NB4 (cell line): Measurements from ENCODE around the gene ICAM1.
A peak's percentile ranks its signal among the peaks of the same experiment; 100 is the strongest.

Source experiments
- DNase-seq: peaks from one replicate; pipeline ENCODE4 v3.0.0; 2010; ENCODE audit warnings: low read depth
- H3K4me3 ChIP-seq: one replicate; pipeline ENCODE4 v1.5.1; 2011; ENCODE audit warnings: mild to moderate bottlenecking, low read depth, low read length, moderate library complexity
- MYC ChIP-seq: IDR thresholded peaks from 2 replicates; pipeline ENCODE4 v1.6.1; 2011; ENCODE audit warnings: low read depth, low read length
- POLR2A ChIP-seq: IDR thresholded peaks from 2 replicates; pipeline ENCODE4 v1.6.1; 2011; ENCODE audit warnings: mild to moderate bottlenecking; ENCODE audit not compliant: insufficient read length; ENCODE audit errors: extremely low read depth
- TF ChIP-seq, protein P1 (sequence below): IDR thresholded peaks from one replicate; pipeline ENCODE4 v1.5.1; 2012; ENCODE audit warnings: low read depth, low read length
- TF ChIP-seq, protein P2 (sequence below): IDR thresholded peaks from 2 replicates; pipeline ENCODE4 v1.6.1; 2011; ENCODE audit warnings: low read depth, low read length

ICAM1 gene

DNA sequence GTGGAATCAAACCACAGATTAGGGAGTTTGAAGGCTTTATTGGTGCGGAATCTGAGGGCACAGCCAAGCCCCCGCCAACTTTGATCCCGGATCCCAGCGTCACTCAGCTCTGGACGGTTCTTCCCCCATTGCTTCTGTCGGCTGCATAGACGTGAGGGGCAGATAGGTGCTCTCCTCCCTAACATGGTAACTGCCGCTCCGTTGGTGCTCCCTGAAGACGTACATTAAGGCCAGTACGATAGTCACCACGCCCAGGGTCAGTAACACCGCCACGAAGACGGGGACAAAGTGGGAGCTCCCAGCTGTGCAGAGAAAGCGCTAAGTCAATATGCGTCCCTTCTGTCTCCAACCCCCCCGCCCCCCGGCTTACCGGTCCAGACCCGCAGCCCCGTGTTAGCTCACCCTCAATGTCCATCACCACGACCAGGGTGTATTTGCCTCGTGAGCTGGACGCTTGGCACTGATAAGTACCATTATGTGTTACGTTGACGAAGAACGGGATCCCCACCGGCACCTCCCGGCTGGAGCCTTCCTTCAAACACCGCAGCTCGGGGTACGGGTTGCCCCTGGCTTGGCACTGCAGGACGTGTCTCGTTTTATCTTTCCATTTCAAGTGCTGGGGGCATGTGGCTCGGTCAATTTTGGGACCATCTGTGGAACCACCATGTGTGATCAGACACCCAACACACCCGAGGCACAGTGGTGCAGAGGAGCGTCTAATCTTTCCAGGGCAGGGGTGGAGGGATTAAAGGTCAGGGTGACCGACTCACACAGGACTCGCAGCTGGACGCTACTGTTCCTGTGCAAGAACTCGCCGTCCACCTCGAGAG, 63.1 kb downstream of the ICAM1 start:
- no peak for DNase-seq
- peak overlapping the region; percentile 67 for H3K4me3 ChIP-seq
- TF ChIP-seq MYC = no peak
- TF ChIP-seq, protein P1, sequence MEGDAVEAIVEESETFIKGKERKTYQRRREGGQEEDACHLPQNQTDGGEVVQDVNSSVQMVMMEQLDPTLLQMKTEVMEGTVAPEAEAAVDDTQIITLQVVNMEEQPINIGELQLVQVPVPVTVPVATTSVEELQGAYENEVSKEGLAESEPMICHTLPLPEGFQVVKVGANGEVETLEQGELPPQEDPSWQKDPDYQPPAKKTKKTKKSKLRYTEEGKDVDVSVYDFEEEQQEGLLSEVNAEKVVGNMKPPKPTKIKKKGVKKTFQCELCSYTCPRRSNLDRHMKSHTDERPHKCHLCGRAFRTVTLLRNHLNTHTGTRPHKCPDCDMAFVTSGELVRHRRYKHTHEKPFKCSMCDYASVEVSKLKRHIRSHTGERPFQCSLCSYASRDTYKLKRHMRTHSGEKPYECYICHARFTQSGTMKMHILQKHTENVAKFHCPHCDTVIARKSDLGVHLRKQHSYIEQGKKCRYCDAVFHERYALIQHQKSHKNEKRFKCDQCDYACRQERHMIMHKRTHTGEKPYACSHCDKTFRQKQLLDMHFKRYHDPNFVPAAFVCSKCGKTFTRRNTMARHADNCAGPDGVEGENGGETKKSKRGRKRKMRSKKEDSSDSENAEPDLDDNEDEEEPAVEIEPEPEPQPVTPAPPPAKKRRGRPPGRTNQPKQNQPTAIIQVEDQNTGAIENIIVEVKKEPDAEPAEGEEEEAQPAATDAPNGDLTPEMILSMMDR = no peak
- no peak for TF ChIP-seq POLR2A
- TF ChIP-seq, protein P2, sequence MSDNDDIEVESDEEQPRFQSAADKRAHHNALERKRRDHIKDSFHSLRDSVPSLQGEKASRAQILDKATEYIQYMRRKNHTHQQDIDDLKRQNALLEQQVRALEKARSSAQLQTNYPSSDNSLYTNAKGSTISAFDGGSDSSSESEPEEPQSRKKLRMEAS = no peak

DNA sequence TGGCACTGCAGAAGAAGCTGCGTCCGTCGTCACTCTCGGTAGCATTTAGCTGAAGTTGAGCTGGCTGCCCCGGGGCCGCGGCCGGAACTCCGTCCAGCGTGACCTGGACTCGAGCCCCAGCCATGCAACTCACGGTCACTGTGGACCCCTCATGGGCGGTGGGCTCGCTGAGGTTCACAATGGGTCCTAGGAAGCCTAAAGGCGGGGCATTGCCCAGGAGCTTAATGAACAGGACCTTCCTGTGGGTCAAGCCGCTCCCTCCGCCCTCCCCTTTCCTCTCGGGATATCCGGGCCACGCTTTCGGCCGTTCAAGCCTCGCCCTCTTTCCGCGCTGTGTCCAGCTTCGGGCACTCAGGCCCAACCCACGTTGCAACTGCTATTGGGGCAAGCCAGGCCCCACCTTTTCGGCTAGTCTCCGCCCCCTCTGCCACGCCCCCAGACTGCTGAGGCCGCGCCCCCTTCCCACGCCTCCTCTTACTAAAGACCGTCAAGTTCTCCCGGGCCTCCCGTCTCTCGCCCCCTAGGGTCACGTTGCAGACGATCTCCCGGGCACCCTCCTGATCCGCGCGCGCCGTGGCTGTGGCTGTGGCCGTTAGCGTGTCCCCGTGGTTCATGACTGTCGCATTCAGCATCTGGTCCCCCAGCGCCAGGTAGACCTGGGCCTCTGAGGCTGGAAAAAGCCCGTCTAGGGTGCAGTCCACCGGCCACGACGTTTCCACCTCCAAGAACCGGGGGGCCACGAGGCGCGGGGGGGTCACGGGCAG, 63.9 kb downstream of the ICAM1 start:
- DNase-seq = peak; percentile 99
- TF ChIP-seq, protein P2 = no peak
- TF ChIP-seq POLR2A (no peak), MYC (no peak)
- TF ChIP-seq, protein P1 = peak; percentile 32

DNA sequence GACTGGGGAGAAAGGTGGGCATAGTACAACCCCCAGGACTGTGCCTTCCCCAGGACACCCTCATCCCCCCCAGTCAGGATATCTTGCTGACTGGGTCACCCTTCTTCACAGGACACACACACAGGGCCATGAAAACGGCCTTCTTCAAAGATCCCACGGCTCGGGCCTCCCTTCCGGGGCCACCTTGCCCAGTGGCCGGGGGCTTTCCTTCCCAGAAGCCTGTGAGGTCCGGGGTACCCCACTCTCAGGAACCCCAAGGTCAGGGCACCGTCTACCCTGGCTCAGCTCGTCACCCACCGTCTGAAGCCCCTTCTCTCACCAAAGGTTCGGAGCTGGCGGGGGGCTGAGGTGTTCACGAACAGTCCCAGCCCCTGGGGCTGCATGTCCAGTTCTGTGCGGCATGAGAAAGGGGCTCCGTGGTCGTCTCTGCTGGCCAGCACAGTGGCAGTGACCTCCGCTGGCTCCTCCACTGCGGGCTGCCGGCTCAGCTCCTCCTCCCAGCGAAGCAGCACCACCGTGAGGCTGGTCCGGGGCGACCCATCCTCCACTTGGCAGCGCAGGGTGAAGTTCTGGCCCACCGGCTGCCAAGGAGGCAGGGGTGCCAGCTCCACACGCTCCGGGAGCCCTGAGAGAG, 64.5 kb downstream of the ICAM1 start:
- no peak overlapping the region for H3K4me3 ChIP-seq
- DNase-seq = no peak
- TF ChIP-seq POLR2A (no peak), MYC (no peak)
- TF ChIP-seq, protein P1 = no peak
- TF ChIP-seq, protein P2 = no peak

More for the DNA sequence above, 63.9 kb downstream of the ICAM1 start:
- H3K4me3 ChIP-seq = peak overlapping the region; percentile 67
